Ovary (tissue), 9 donors: ENCODE measurements around the gene ARID4A. TPM values are rescaled to one million over a fixed set of nuclear protein-coding genes. Genes with fewer than 3 reads are reported as not detected.

ENCODE experiments used
- DNase-seq, 5 donors: peaks; one replicate each; pipeline ENCODE4 v3.0.0-alpha.2; 2019 to 2020
- H3K27ac ChIP-seq, 2 donors: fragments of 200-600 bp; one replicate each; pipeline versions ENCODE4 v1.5.1 to v1.8.0; 2019 to 2022
- H3K27me3 ChIP-seq: fragments of 200-600 bp; one replicate; pipeline ENCODE4 v1.8.0; 2022
- H3K36me3 ChIP-seq: fragments of 200-600 bp; sonication (generic); one replicate; pipeline ENCODE4 v1.5.1; 2019
- H3K4me1 ChIP-seq: one replicate; pipeline ENCODE4 v1.8.1; 2013; ENCODE audit warnings: mild to moderate bottlenecking, moderate library complexity; ENCODE audit not compliant: insufficient read depth
- H3K4me3 ChIP-seq: fragments of 200-600 bp; sonication (generic); one replicate; pipeline ENCODE4 v1.5.1; 2017
- H3K9me3 ChIP-seq, 2 donors: fragments of 200-600 bp in 1 of 2; sonication (generic) in 1 of 2; one replicate each; pipeline versions ENCODE4 v1.5.1 to v1.8.1; 2013 to 2019; ENCODE audit warnings: mild to moderate bottlenecking in 1 of 2, moderate library complexity in 1 of 2
- EP300 ChIP-seq: sonication (generic); formaldehyde crosslinking; IDR thresholded peaks from one replicate; pipeline ENCODE4 v1.6.1; 2017; ENCODE audit warnings: antibody characterized with exemption
- POLR2A ChIP-seq: fragments of 450-650 bp; IDR thresholded peaks from one replicate; pipeline ENCODE4 v1.6.1; 2017; ENCODE audit warnings: antibody characterized with exemption, mild to moderate bottlenecking, moderate library complexity
- WGBS, 3 donors: extraction: QIAGEN DNeasy Blood & Tissue Kit in 1 of 3; methylation state at CpG; one replicate each; pipeline versions ENCODE4 v1.1.5 to v1.1.7; 2013 to 2017; 5-methylcytosine and 5-hydroxymethylcytosine counted together
- intact Hi-C, 4 donors: fragments of 100-400 bp; cut with DNase I; formaldehyde crosslinking; loops; one replicate each; pipeline versions ENCODE4 v1.11.0 to v1.15.1; 2022 to 2023
- polyA plus RNA-seq, 2 donors: library from polyadenylated mRNA; stranded (reverse); fragments of 200-250 nt in 1 of 2; fragments of 350-450 nt in 1 of 2; fragmentation: Illumina TruSeq in 1 of 2; extraction: RNeasy Lipid Tissue Mini Kit (QIAGEN cat#74804) in 1 of 2; gene quantifications; one replicate each; pipeline ENCODE4 v1.2.3, GENCODE V29; 2013 to 2014
- total RNA-seq, 7 donors: library from RNA; depleted of rRNA in 2 of 7; stranded (reverse); fragments of >200 nt in 2 of 7; fragmentation: NEBNext Ultra II Directional in 3 of 7; extraction: Animal tissue kit (Norgen Biotek cat#: 25700) in 3 of 7; gene quantifications; one replicate each; pipeline versions ENCODE4 v1.1.0 to v1.2.4, GENCODE V29; 2016 to 2023
- TF ChIP-seq, protein P1 (sequence below), 3 donors: fragments of 450-650 bp in 2 of 3; fragments of 200-600 bp in 1 of 3; IDR thresholded peaks; one replicate each; pipeline versions ENCODE4 v1.5.1 to v1.8.0; 2016 to 2022; ENCODE audit warnings: antibody characterized with exemption in 3 of 3, mild to moderate bottlenecking in 1 of 3
- donor health status: DM: no; HTN: no; CAD: no; lungs with moderate emphysema.
- donor health status: DM: no; HTN: no; CAD: no.
- donor health status: Bipolar disorder and iron deficiency.
- donor health status: DM: yes; HTN: yes; CAD: no.
- donor health status: DM: no; HTN: no; CAD: no.
- donor health status: DM: yes; HTN: yes; CAD: no.

The ARID4A gene
- total and polyA plus RNA-seq, 9 donors = 10.1 to 29.2 (median 23.9) TPM

DNA sequence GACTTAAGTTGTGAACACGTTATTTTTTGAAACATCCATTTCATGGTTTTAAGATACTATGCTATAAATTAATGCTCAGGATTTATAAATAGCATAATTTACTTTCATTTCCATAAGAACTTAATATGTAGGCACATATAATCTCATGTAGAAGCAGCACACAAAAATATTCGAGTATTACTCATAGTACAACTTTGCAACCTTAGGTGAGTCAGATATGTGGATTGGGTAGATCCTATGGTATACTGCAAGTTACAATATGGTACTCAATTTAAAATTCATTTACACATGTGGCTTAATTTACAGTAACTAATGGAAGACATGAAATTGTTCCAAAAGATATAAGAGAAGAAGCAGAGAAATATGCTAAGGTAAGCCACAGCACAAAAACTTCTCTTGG, 27.7 kb upstream of the ARID4A start:
- Histone ChIP-seq H3K27me3 (no peaks in the 10 kb centered on the region), H3K36me3 (no peaks in the 10 kb centered on the region), H3K4me1 (peaks cover 2% of the 10 kb centered on the region), H3K4me3 (no peak overlapping the region), H3K9me3 (no peaks in the 10 kb centered on the region), H3K27ac (no peak overlapping the region)
- 69 to 74% (median 73%) methylated on average over 2 of the region's 2 CpGs for WGBS, 3 donors
- intact Hi-C loops = no loop called here
- DNase-seq = no peak
- TF ChIP-seq, protein P1, sequence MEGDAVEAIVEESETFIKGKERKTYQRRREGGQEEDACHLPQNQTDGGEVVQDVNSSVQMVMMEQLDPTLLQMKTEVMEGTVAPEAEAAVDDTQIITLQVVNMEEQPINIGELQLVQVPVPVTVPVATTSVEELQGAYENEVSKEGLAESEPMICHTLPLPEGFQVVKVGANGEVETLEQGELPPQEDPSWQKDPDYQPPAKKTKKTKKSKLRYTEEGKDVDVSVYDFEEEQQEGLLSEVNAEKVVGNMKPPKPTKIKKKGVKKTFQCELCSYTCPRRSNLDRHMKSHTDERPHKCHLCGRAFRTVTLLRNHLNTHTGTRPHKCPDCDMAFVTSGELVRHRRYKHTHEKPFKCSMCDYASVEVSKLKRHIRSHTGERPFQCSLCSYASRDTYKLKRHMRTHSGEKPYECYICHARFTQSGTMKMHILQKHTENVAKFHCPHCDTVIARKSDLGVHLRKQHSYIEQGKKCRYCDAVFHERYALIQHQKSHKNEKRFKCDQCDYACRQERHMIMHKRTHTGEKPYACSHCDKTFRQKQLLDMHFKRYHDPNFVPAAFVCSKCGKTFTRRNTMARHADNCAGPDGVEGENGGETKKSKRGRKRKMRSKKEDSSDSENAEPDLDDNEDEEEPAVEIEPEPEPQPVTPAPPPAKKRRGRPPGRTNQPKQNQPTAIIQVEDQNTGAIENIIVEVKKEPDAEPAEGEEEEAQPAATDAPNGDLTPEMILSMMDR (IDR thresholded peaks at IDR 0.05) = no peak

DNA sequence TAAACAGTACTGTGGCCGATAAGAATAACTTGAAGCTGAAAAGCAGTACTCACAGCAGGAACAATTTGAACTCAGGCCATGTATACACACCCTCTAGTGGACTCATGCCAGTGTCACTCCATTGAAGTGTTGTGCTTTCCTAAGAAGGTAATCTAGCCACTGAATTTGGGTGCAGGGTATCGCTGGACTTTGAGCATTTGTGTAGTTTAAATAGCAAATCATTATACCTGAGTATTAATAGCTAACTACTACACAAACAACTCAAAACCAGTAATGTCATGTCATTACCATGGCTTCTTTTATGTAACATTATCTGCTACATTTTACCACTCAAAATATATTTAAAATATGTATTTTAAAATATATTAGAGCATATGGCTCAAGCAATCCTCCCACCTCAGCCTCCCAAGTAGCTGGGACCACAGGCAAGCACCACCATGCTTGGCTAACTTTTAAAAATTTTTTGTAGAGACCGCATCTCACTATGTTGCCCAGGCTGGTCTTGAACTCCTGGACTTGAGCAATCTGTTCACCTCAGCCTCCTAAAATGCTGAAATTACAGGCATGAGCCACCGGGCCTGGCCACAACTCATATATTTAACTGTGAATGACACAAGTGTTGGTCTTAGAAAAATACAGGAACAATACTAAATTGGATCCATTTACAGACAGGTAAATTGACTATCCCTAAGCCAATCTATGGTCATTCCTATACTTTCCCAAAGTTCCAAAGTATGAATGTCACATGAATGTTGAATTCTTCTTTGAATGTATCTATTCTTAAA, 25.6 kb upstream of the ARID4A start:
- intact Hi-C loops = no loop called here
- WGBS, 3 donors = 67 to 73% (median 71%) methylated on average over 4 of the region's 4 CpGs
- no peak overlapping the region for H3K27ac ChIP-seq
- no peak overlapping the region for H3K4me3 ChIP-seq
- H3K27me3 ChIP-seq = no peaks in the 10 kb centered on the region
- TF ChIP-seq, protein P1 (IDR thresholded peaks at IDR 0.05) = no peak
- no peak for TF ChIP-seq EP300
- no peak for TF ChIP-seq POLR2A
- H3K4me1 ChIP-seq = peaks cover 2% of the 10 kb centered on the region
- no peaks in the 10 kb centered on the region for H3K36me3 ChIP-seq
- DNase-seq = no peak
- no peaks in the 10 kb centered on the region for H3K9me3 ChIP-seq

DNA sequence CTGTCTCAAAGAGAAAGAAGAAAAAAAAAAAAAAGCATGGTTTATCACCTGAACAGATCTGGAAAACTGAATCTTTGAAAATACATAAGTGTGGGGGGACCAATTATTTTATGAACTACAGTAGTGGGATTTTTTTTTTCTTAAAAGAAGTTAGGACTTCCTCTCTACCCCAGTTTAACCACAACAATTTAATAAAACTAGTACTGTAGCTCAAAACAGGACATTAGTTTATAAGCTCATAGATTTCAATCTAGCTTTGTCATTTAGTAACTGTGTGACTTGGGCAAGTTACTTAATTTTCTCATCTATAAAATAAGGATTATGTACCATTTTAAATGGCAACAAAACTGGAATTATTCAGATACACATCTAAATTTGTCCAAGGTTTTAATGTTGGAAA, 23.5 kb upstream of the ARID4A start:
- no peak overlapping the region for H3K27ac ChIP-seq
- no peak for DNase-seq
- no peaks in the 10 kb centered on the region for H3K27me3 ChIP-seq
- H3K4me3 ChIP-seq = no peak overlapping the region
- intact Hi-C loops = no loop called here
- no peaks in the 10 kb centered on the region for H3K9me3 ChIP-seq
- TF ChIP-seq POLR2A (no peak), EP300 (no peak)
- TF ChIP-seq, protein P1 (IDR thresholded peaks at IDR 0.05) = no peak
- no peaks in the 10 kb centered on the region for H3K36me3 ChIP-seq
- H3K4me1 ChIP-seq = peaks cover 2% of the 10 kb centered on the region

DNA sequence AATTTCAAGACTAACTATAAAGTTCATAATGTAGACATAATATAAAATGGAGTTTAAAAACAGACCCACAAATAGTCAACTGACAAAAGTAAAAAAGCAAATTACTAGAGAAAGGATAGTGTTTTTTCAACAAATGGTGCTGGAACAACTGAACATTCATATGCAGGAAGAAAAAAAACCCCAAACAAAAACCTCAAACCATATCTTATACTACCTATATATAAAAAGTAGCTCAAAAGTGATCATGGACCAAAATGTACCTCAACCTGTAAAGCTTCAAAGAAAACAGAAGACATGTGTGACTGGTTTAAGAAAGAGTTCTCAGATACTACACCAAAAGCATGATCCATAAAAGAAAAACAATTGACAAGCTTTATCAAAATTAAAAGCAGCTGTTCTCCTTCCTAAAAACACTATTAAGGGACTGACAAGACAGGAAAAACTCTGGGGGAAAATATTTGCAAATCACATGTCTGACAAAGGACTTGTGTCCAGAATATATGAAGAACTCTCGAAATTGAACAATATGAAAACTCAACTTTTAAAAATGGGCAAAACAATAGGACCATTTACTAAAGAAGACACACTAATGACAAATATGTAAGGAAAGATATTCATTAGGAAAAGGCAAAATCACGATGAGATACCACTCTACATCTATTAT, 22.7 kb upstream of the ARID4A start:
- H3K27me3 ChIP-seq = no peaks in the 10 kb centered on the region
- peaks cover 2% of the 10 kb centered on the region for H3K4me1 ChIP-seq
- DNase-seq = no peak
- H3K36me3 ChIP-seq = no peaks in the 10 kb centered on the region
- no peak overlapping the region for H3K27ac ChIP-seq
- H3K4me3 ChIP-seq = no peak overlapping the region
- no peak for TF ChIP-seq EP300
- WGBS, 3 donors = 65 to 66% (median 65%) methylated on average over 2 of the region's 2 CpGs
- intact Hi-C loops = no loop called here
- H3K9me3 ChIP-seq = no peaks in the 10 kb centered on the region

DNA sequence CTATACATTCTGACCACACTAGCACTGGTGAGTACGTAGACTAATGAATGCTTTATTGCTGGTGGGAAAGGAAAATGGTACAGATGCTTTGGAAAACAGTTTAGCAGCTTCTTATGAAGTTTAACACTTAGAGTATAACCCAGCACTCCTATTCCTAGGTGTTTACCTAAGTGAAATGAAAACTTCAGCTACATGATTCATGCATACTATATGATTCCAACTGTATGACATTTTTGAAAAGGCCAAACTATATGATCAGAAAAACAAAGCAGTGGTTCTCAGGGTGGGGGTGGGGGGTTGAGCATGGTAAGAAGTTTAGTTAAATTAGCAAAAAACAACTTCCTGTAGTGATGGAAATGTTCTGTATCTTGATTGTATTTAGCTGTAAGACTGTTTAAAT, 22.1 kb upstream of the ARID4A start:
- TF ChIP-seq, protein P1 (IDR thresholded peaks at IDR 0.05) = no peak
- no peak for TF ChIP-seq POLR2A
- TF ChIP-seq EP300 = no peak
- intact Hi-C loops = no loop called here
- Histone ChIP-seq H3K9me3 (no peaks in the 10 kb centered on the region), H3K4me1 (peaks cover 2% of the 10 kb centered on the region), H3K27me3 (no peaks in the 10 kb centered on the region), H3K27ac (no peak overlapping the region), H3K36me3 (no peaks in the 10 kb centered on the region), H3K4me3 (no peak overlapping the region)
- DNase-seq = no peak
- 67 to 78% (median 77%) methylated on average over 1 of the region's 1 CpG for WGBS, 3 donors
